Ishikawa (cell line): ENCODE measurements around the gene M1AP.

Source experiments
- CREB1 ChIP-seq: IDR thresholded peaks from 2 replicates; pipeline ENCODE4 v1.6.1; 2012; ENCODE audit warnings: low read depth
- EGR1 ChIP-seq: IDR thresholded peaks from 2 replicates; pipeline ENCODE4 v1.6.1; 2012
- EP300 ChIP-seq: IDR thresholded peaks from 2 replicates; pipeline ENCODE4 v1.6.1; 2012; ENCODE audit warnings: borderline replicate concordance
- FOXM1 ChIP-seq: IDR thresholded peaks from 2 replicates; pipeline ENCODE4 v1.6.1; 2012; ENCODE audit warnings: low read depth, borderline replicate concordance
- MAX ChIP-seq: IDR thresholded peaks from 2 replicates; pipeline ENCODE4 v1.6.1; 2012
- RAD21 ChIP-seq: IDR thresholded peaks from 2 replicates; pipeline ENCODE4 v1.6.1; 2012; ENCODE audit warnings: low read depth
- REST ChIP-seq: IDR thresholded peaks from 2 replicates; pipeline ENCODE4 v1.6.1; 2012; ENCODE audit warnings: low read depth, mild to moderate bottlenecking
- TAF1 ChIP-seq: IDR thresholded peaks from 2 replicates; pipeline ENCODE4 v1.6.1; 2012; ENCODE audit warnings: low read depth, mild to moderate bottlenecking
- TCF12 ChIP-seq: IDR thresholded peaks from 2 replicates; pipeline ENCODE4 v1.6.1; 2012; ENCODE audit warnings: low read depth
- TEAD4 ChIP-seq: IDR thresholded peaks from 2 replicates; pipeline ENCODE4 v1.6.1; 2012
- USF1 ChIP-seq: IDR thresholded peaks from 2 replicates; pipeline ENCODE4 v1.6.1; 2012
- YY1 ChIP-seq: IDR thresholded peaks from 2 replicates; pipeline ENCODE4 v1.6.1; 2012; ENCODE audit warnings: low read depth

- no peak for TF ChIP-seq REST
- TF ChIP-seq TEAD4, result no peak
- no peak for TF ChIP-seq RAD21
- no peak for TF ChIP-seq EP300
- TF ChIP-seq TCF12, result no peak
- TF ChIP-seq EGR1, result no peak
- TF ChIP-seq MAX, result no peak
- TF ChIP-seq TAF1, result no peak
- TF ChIP-seq YY1, result no peak
- no peak for TF ChIP-seq USF1
- TF ChIP-seq FOXM1, result no peak
- TF ChIP-seq CREB1, result no peak
Measured at GRCh38 chr2:74522516-74522915, 125.6 kb downstream of the M1AP start.
